ENCODE data around the gene SH3RF3. TPM values are rescaled to one million over a fixed set of nuclear protein-coding genes. Genes with fewer than 3 reads are reported as not detected.

SH3RF3 gene
- total RNA-seq, 4 donors from 2014 or later: 2.4 to 5.5 (median 2.9) TPM

GRCh38 chr2:109440499-109441156 lies 311.6 kb downstream of the SH3RF3 start:
- Histone ChIP-seq H3K4me3 (no peak overlapping the region), H3K27ac (no peak overlapping the region), H3K9me3 (peaks cover 0 to 44% (median 9%) of the 10 kb centered on the region in 3 donors), H3K27me3 (no peaks in the 10 kb centered on the region), H3K36me3 (peaks cover 0 to 7% (median 0%) of the 10 kb centered on the region in 3 donors), H3K4me1 (peaks cover 6 to 36% (median 9%) of the 10 kb centered on the region in 3 donors)
- intact Hi-C loops (cut with DNase I): no loop called here
- no peak for DNase-seq
- WGBS, 2 donors: 71% methylated on average over 4 of the region's 4 CpGs
- no peak for TF ChIP-seq POLR2A (IDR thresholded peaks at IDR 0.05)
- TF ChIP-seq, protein P1, sequence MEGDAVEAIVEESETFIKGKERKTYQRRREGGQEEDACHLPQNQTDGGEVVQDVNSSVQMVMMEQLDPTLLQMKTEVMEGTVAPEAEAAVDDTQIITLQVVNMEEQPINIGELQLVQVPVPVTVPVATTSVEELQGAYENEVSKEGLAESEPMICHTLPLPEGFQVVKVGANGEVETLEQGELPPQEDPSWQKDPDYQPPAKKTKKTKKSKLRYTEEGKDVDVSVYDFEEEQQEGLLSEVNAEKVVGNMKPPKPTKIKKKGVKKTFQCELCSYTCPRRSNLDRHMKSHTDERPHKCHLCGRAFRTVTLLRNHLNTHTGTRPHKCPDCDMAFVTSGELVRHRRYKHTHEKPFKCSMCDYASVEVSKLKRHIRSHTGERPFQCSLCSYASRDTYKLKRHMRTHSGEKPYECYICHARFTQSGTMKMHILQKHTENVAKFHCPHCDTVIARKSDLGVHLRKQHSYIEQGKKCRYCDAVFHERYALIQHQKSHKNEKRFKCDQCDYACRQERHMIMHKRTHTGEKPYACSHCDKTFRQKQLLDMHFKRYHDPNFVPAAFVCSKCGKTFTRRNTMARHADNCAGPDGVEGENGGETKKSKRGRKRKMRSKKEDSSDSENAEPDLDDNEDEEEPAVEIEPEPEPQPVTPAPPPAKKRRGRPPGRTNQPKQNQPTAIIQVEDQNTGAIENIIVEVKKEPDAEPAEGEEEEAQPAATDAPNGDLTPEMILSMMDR (IDR thresholded peaks at IDR 0.05): no peak

DNA sequence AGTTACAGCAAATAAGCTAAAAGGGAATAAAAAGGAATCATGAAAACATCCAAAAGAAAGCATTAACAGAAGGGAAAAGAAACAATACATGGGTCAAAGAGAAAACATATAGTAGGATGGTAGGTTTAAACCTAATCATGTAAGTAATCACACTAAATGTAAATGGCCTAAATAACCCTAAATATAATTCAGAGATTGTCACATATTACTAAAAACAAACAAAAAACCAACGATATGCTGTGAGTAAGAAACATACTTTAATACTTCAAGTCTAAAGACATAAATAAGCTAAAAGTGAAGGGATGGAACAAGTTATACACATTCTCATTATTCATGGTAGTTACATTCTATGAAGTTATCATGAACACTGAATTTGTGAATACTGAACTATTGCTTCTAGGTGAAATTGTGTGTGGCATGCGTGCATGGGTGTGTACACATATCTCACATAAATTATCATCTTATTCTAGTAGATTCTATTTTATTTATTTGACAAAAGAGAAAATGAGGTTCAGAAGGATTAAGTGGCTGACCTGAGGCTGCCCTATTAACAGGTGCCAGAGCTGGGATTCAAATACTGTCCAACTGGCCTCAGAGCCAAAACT lies 313.8 kb downstream of the SH3RF3 start:
- DNase-seq: no peak
- WGBS, 2 donors: 91 to 96% methylated on average over 2 of the region's 2 CpGs
- Histone ChIP-seq H3K27ac (no peak overlapping the region), H3K36me3 (peaks cover 0 to 7% (median 0%) of the 10 kb centered on the region in 3 donors), H3K9me3 (peaks cover 0 to 44% (median 9%) of the 10 kb centered on the region in 3 donors), H3K4me3 (no peak overlapping the region), H3K4me1 (peaks cover 4 to 30% (median 7%) of the 10 kb centered on the region in 3 donors), H3K27me3 (no peaks in the 10 kb centered on the region)
- intact Hi-C loops (cut with DNase I): no loop called here
- TF ChIP-seq, protein P1 (IDR thresholded peaks at IDR 0.05): no peak

DNA sequence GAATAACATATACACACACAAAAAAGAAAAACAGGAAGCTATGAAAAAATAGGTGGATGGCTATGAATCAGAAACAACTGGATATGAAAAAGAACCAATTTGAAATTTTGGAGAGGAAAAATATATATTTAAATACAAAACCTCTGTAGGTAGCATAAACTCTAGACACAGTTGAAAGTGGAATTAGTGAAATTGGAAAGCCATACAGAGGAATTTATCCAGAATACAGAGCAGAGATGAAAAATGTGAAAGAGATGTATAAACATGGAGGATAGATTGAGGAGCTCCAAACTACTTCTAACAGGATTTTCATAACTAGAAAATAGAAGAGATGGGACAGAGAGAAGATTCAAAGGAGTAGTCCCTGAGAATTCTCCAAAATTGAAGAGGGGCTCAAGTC lies 315.9 kb downstream of the SH3RF3 start:
- Histone ChIP-seq H3K36me3 (peaks cover 0 to 12% (median 0%) of the 10 kb centered on the region in 3 donors), H3K27ac (no peak overlapping the region), H3K4me3 (no peak overlapping the region), H3K27me3 (no peaks in the 10 kb centered on the region), H3K4me1 (peaks cover 4 to 30% (median 7%) of the 10 kb centered on the region in 3 donors), H3K9me3 (peaks cover 0 to 44% (median 9%) of the 10 kb centered on the region in 3 donors)
- DNase-seq: no peak
- intact Hi-C loops (cut with DNase I): no loop called here
- no peak for TF ChIP-seq POLR2A (IDR thresholded peaks at IDR 0.05)
- TF ChIP-seq, protein P1 (IDR thresholded peaks at IDR 0.05): no peak

- Histone ChIP-seq H3K36me3 (peaks cover 0 to 14% (median 0%) of the 10 kb centered on the region in 3 donors), H3K27ac (peak overlapping the region in 3 of 4 donors; percentile 50 to 67 (median 53)), H3K9me3 (peaks cover 0 to 34% (median 9%) of the 10 kb centered on the region in 3 donors), H3K4me1 (peaks cover 4 to 40% (median 7%) of the 10 kb centered on the region in 3 donors), H3K4me3 (no peak overlapping the region), H3K27me3 (no peaks in the 10 kb centered on the region)
- intact Hi-C loops (cut with DNase I): no loop called here
- 71 to 77% methylated on average over 7 to 17 of the region's 20 CpGs for WGBS, 2 donors
- no peak for DNase-seq
- TF ChIP-seq POLR2A (IDR thresholded peaks at IDR 0.05): no peak
- TF ChIP-seq, protein P1 (IDR thresholded peaks at IDR 0.05): no peak
Observed at GRCh38 chr2:109446278-109447131, 317.5 kb downstream of the SH3RF3 start.
